RWPE2 (cell line): ENCODE measurements around the gene EPB41L2.

Experiments used
- ATAC-seq: fragments of 200-7000 bp; cut with Tn5 transposase; 3 replicates; pipeline ENCODE4 v1.9.1; 2021; ENCODE audit warnings: low read depth
- DNase-seq: peaks from one replicate; pipeline ENCODE4 v3.0.0-alpha.2; 2020; ENCODE audit warnings: low spot score
- H3K27ac ChIP-seq: fragments of 450-650 bp; 2 replicates; pipeline ENCODE4 v1.5.1; 2017; ENCODE audit warnings: mild to moderate bottlenecking; ENCODE audit not compliant: poor library complexity, severe bottlenecking
- H3K27me3 ChIP-seq: fragments of 250-450 bp; sonication (Bioruptor Pico); 2 replicates; pipeline ENCODE4 v1.5.1; 2021; ENCODE audit warnings: mild to moderate bottlenecking, moderate library complexity; ENCODE audit not compliant: insufficient read depth, poor library complexity, severe bottlenecking
- H3K36me3 ChIP-seq: fragments of 250-450 bp; sonication (Bioruptor Pico); 2 replicates; pipeline ENCODE4 v1.5.1; 2020; ENCODE audit warnings: low read depth, mild to moderate bottlenecking, moderate library complexity
- H3K4me1 ChIP-seq: fragments of 250-450 bp; sonication (Bioruptor Pico); 2 replicates; pipeline ENCODE4 v1.5.1; 2021; ENCODE audit warnings: mild to moderate bottlenecking, moderate library complexity; ENCODE audit not compliant: insufficient read depth, poor library complexity, severe bottlenecking
- H3K4me3 ChIP-seq: fragments of 250-450 bp; sonication (Bioruptor Pico); 2 replicates; pipeline ENCODE4 v1.5.1; 2021; ENCODE audit warnings: mild to moderate bottlenecking, moderate library complexity; ENCODE audit not compliant: severe bottlenecking
- H3K9me3 ChIP-seq: fragments of 250-450 bp; sonication (Bioruptor Pico); 2 replicates; pipeline ENCODE4 v1.5.1; 2021; ENCODE audit warnings: mild to moderate bottlenecking, moderate library complexity; ENCODE audit not compliant: severe bottlenecking
- TF ChIP-seq, protein P1 (sequence below): fragments of 450-650 bp; IDR thresholded peaks from one replicate; pipeline ENCODE4 v1.5.1; 2017; ENCODE audit warnings: mild to moderate bottlenecking, moderate library complexity; ENCODE audit not compliant: poor library complexity, severe bottlenecking

Gene EPB41L2

DNA sequence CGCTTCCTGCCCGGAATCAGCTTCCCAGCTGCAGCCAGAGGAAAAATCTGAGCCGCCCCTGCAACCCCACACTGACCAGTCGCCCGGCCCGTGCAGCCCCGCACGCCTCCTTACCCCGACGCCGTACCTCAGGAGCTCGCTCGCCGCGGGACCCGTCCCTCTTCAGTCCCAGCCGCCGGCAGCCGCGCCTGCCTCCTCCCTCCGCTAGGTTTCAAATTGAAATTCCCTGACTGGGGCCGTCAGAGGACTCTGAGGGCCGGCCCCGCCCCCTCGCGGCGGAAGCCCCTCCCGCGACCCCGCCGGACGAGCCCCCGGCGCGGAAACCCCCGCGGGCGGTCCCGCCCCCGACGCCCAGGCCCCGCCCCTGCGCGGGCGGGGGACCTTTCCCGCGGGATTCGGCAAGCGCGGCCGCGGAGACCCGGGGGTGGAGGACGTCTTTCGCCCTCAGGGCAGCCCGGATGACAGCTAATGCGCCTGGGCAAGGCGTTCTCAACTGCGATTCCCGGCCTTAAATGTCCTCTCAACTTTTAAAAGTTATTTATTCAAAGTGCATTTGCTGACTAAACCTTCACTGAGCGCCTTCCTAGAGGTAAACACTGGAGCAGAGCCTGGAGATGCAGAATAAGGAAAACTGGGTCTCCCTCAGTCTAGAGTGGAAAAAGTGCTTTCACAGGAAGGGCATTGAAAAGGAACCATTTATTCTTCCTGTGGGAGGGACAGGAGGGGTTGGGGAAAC lies at the start of gene EPB41L2:
TSS of gene EPB41L2 (minus strand) at position 218 of the 736 bp plus-strand sequence. CDS start 106,760 bp downstream, outside the sequence.
- Histone ChIP-seq H3K36me3 (no peaks in the 10 kb centered on the region), H3K4me3 (peak within 1 kb of the TSS; percentile 92), H3K9me3 (no peaks in the 10 kb centered on the region), H3K27me3 (no peaks in the 10 kb centered on the region), H3K4me1 (peaks cover 15% of the 10 kb centered on the region), H3K27ac (peak within 1 kb of the TSS; percentile 60)
- TF ChIP-seq, protein P1, sequence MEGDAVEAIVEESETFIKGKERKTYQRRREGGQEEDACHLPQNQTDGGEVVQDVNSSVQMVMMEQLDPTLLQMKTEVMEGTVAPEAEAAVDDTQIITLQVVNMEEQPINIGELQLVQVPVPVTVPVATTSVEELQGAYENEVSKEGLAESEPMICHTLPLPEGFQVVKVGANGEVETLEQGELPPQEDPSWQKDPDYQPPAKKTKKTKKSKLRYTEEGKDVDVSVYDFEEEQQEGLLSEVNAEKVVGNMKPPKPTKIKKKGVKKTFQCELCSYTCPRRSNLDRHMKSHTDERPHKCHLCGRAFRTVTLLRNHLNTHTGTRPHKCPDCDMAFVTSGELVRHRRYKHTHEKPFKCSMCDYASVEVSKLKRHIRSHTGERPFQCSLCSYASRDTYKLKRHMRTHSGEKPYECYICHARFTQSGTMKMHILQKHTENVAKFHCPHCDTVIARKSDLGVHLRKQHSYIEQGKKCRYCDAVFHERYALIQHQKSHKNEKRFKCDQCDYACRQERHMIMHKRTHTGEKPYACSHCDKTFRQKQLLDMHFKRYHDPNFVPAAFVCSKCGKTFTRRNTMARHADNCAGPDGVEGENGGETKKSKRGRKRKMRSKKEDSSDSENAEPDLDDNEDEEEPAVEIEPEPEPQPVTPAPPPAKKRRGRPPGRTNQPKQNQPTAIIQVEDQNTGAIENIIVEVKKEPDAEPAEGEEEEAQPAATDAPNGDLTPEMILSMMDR, result peak; percentile 6
- ATAC-seq (peak; percentile 89), DNase-seq (peak; percentile 86)

DNA sequence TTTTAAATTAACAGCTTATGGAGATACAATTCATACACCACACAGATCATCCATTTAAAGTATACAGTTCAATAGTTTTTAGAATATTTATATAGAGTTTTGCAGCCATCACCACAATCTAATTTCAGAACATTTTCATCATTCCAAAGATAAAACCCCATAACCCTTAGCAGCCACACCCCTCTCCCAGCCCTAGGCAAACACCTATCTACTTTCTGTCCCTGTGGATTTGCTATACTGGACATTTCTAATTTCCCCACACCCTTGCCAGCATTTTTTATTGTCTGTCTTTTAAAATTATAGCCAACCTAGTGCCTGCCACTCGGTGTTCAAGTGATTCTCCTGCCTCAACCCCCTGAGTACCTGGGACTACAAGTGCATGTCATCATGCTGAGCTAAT lies 49.2 kb upstream of the EPB41L2 start:
- TF ChIP-seq, protein P1, result no peak
- DNase-seq, result no peak
- H3K4me3 ChIP-seq, result no peak overlapping the region
- H3K4me1 ChIP-seq, result no peaks in the 10 kb centered on the region
- H3K9me3 ChIP-seq, result no peaks in the 10 kb centered on the region
- ATAC-seq, result no peak
- no peak overlapping the region for H3K27ac ChIP-seq
- H3K36me3 ChIP-seq, result no peaks in the 10 kb centered on the region
- H3K27me3 ChIP-seq, result no peaks in the 10 kb centered on the region

DNA sequence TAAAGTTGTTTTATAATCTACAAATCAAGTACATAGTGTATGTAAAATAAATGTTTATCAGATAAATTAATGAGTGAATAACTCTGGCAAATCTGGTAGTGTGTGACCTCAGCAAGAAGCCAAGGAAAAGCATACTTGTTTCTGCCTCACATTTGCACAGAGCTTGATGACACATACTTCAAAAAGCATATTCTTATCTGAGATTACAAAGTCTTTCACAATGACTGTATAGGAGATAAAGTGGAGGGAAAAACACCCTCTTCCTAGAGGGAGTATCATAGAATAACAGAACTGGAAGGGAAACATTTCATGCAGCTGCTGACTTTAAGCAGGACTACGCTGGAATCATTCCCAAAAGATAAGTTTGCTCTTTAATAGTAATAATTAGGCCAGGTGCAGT lies 44.1 kb upstream of the EPB41L2 start:
- DNase-seq (no peak), ATAC-seq (no peak)
- H3K4me3 ChIP-seq, result no peak overlapping the region
- peaks cover 4% of the 10 kb centered on the region for H3K4me1 ChIP-seq
- H3K9me3 ChIP-seq, result no peaks in the 10 kb centered on the region
- TF ChIP-seq, protein P1, result no peak
- H3K27me3 ChIP-seq, result no peaks in the 10 kb centered on the region
- H3K36me3 ChIP-seq, result no peaks in the 10 kb centered on the region
- no peak overlapping the region for H3K27ac ChIP-seq

DNA sequence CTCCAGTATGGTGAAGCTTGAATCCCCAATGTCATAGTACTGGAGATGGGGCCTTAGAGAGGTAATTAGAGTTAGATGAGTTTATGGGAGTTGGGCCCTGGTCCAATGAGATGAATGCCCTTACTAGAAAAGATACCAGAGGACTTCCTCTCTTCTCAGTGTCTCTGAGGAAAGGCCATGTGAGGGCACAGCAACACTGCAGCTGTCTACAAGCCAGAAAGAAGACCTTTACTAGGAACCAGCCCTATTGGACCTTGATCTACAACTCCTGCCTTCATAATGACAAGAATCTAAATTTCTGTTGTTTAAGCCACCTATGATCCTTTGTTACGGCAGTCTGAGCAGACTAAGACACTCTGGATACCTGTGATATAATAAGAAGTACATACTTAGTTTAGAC lies 40.9 kb upstream of the EPB41L2 start:
- peaks cover 8% of the 10 kb centered on the region for H3K4me1 ChIP-seq
- no peaks in the 10 kb centered on the region for H3K9me3 ChIP-seq
- no peaks in the 10 kb centered on the region for H3K27me3 ChIP-seq
- H3K4me3 ChIP-seq, result no peak overlapping the region
- no peak for ATAC-seq
- no peaks in the 10 kb centered on the region for H3K36me3 ChIP-seq
- TF ChIP-seq, protein P1, result no peak
- H3K27ac ChIP-seq, result no peak overlapping the region
- no peak for DNase-seq

DNA sequence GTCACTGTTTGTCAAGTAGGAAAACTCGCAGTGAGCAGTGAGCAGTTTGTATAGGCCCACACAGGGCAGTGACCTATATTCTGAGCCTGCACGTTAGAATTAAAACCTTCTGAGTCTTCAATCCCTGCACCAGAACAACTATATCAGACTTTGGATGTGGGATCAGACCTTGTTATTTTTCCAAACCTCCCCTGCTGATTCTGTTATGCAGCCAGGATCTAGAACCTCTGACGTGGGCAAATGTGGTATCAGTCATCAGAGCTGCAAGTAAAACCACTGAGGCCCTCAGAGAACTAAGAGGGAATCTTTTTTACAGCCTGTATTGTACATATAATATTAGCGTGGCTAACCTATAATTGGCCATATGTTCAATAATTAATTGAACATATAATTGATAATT lies 40.3 kb upstream of the EPB41L2 start:
- H3K36me3 ChIP-seq, result no peaks in the 10 kb centered on the region
- TF ChIP-seq, protein P1, result no peak
- H3K27ac ChIP-seq, result no peak overlapping the region
- H3K4me3 ChIP-seq, result no peak overlapping the region
- ATAC-seq (no peak), DNase-seq (no peak)
- peaks cover 8% of the 10 kb centered on the region for H3K4me1 ChIP-seq
- H3K9me3 ChIP-seq, result no peaks in the 10 kb centered on the region
- no peaks in the 10 kb centered on the region for H3K27me3 ChIP-seq
